ENCODE data around the gene TBX15. TPM values are rescaled to one million over a fixed set of nuclear protein-coding genes. Genes with fewer than 3 reads are reported as not detected.

Gene TBX15
- total RNA-seq, 1 donor from 2014 or later, result not detected

GRCh38 chr1:119004781-119005180 lies 16.6 kb upstream of the TBX15 start:
- TF ChIP-seq, protein P1, sequence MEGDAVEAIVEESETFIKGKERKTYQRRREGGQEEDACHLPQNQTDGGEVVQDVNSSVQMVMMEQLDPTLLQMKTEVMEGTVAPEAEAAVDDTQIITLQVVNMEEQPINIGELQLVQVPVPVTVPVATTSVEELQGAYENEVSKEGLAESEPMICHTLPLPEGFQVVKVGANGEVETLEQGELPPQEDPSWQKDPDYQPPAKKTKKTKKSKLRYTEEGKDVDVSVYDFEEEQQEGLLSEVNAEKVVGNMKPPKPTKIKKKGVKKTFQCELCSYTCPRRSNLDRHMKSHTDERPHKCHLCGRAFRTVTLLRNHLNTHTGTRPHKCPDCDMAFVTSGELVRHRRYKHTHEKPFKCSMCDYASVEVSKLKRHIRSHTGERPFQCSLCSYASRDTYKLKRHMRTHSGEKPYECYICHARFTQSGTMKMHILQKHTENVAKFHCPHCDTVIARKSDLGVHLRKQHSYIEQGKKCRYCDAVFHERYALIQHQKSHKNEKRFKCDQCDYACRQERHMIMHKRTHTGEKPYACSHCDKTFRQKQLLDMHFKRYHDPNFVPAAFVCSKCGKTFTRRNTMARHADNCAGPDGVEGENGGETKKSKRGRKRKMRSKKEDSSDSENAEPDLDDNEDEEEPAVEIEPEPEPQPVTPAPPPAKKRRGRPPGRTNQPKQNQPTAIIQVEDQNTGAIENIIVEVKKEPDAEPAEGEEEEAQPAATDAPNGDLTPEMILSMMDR (IDR thresholded peaks at IDR 0.05; ENCODE audit: insufficient read depth, low read length, severe bottlenecking), result no peak
- DNase-seq (ENCODE audit: low read depth) (no peak), FAIRE-seq (peak; percentile 85)
- H3K27me3 ChIP-seq (ENCODE audit: control insufficient read depth, insufficient read depth, low read length), result peaks cover 54% of the 10 kb centered on the region
- no peaks in the 10 kb centered on the region for H3K36me3 ChIP-seq (ENCODE audit: control insufficient read depth, insufficient read depth, low read length)
- no peak overlapping the region for H3K4me3 ChIP-seq (ENCODE audit: low read depth, low read length)

GRCh38 chr1:119004129-119004527 lies 16.0 kb upstream of the TBX15 start:
- Histone ChIP-seq H3K4me3 (ENCODE audit: low read depth, low read length) (no peak overlapping the region), H3K27me3 (ENCODE audit: control insufficient read depth, insufficient read depth, low read length) (peaks cover 57% of the 10 kb centered on the region), H3K36me3 (ENCODE audit: control insufficient read depth, insufficient read depth, low read length) (no peaks in the 10 kb centered on the region)
- DNase-seq (ENCODE audit: low read depth) (no peak), FAIRE-seq (no peak)
- TF ChIP-seq, protein P1 (IDR thresholded peaks at IDR 0.05; ENCODE audit: insufficient read depth, low read length, severe bottlenecking), result no peak

GRCh38 chr1:119003413-119004128 lies 15.4 kb upstream of the TBX15 start:
- TF ChIP-seq, protein P1 (IDR thresholded peaks at IDR 0.05; ENCODE audit: insufficient read depth, low read length, severe bottlenecking), result no peak
- DNase-seq (ENCODE audit: low read depth), result no peak
- FAIRE-seq, result no peak
- Histone ChIP-seq H3K36me3 (ENCODE audit: control insufficient read depth, insufficient read depth, low read length) (no peaks in the 10 kb centered on the region), H3K4me3 (ENCODE audit: low read depth, low read length) (no peak overlapping the region), H3K27me3 (ENCODE audit: control insufficient read depth, insufficient read depth, low read length) (peaks cover 62% of the 10 kb centered on the region)

DNA sequence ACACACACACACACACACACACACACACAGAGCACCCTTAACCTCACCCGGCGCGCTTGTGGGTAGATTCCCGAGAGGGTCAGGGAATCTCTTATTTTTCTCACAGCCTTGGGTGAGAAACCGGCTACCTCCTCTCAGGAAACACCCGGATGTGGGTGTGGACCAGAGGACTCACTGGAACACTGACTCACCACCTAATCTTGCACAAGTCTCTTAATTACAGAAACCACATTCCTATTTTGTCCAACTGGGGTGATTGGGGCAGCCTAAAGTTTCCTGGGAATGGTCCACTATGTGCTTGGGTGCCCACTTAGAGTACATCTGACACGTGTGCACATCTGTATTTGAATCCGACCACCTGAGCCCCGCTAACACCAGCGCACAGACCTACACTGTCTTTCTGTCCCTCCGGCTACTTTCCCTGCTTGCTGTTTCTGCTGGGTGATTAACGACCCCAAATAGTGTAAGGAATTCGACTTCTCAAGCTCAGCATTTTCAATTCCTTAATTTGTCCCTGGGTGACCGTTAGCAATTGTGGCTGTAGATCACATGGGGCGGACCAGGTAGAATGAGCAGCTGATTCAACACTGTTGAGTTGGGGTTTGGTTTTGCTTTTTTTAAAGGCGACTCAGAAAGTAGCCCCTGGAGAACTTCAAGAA lies 14.0 kb upstream of the TBX15 start:
- Histone ChIP-seq H3K36me3 (ENCODE audit: control insufficient read depth, insufficient read depth, low read length) (no peaks in the 10 kb centered on the region), H3K27me3 (ENCODE audit: control insufficient read depth, insufficient read depth, low read length) (peaks cover 53% of the 10 kb centered on the region), H3K4me3 (ENCODE audit: low read depth, low read length) (no peak overlapping the region)
- TF ChIP-seq, protein P1 (IDR thresholded peaks at IDR 0.05; ENCODE audit: insufficient read depth, low read length, severe bottlenecking), result no peak
- DNase-seq (ENCODE audit: low read depth) (peak; percentile 91), FAIRE-seq (no peak)

DNA sequence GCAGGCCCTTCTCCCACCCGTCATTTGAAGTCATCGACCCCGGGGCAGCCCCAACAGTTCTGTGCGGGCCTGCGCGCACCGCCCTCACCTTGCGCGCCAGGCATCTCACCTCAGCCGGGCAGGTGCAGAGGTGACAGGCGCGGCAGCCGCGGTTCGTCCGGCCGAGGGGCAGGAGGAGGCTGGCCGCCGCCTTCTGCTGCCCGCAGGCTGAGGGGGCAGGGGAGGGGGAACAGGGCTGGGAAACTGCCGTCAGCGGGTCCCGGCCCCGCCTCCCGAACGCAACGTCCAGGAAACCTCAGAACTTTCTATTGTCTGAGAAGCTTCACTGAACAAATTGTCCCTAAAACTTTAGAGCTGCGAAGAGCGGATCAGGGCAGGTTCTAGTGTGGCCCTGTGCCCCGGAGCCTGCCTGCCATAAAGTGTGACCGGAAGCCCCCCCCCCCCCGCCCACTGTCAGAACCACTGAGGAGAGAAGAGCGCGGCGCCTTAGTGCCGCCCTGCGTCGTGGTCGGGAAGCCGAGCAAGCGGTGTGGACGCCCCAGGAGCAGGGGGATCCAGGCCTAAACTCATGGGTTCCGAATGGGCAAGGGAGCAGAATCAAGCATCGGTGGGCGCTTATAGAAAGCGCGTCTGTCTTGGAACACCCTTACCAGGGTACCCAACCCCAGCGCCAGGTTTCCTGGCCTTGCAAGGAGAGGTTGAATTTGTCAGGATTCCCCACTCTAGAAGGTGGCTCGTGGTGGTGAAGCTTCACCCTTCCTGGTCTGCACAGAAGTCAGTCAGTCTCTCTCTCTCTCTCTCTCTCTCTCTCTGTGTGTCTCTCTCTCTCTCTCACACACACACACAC lies 13.3 kb upstream of the TBX15 start:
- peak overlapping the region; percentile 1 for H3K4me3 ChIP-seq (ENCODE audit: low read depth, low read length)
- H3K27me3 ChIP-seq (ENCODE audit: control insufficient read depth, insufficient read depth, low read length), result peaks cover 47% of the 10 kb centered on the region
- TF ChIP-seq, protein P1 (IDR thresholded peaks at IDR 0.05; ENCODE audit: insufficient read depth, low read length, severe bottlenecking), result no peak
- H3K36me3 ChIP-seq (ENCODE audit: control insufficient read depth, insufficient read depth, low read length), result no peaks in the 10 kb centered on the region
- FAIRE-seq, result peak; percentile 96
- peak; percentile 22 for DNase-seq (ENCODE audit: low read depth)

Measured in bronchial epithelial cell (primary cell).